SK-N-SH treated with all-trans-retinoic acid at 6 μM for 48 hours (cell line): ENCODE results near the gene IGFL2.
"Not testable (repeated sequence)": the region's sequence is repeated elsewhere in the genome, so short reads cannot be mapped to it uniquely, and the experiment has no call there.

Source experiments
- ATAC-seq: fragments of 200-7000 bp; cut with Tn5 transposase; 3 replicates; pipeline ENCODE4 v1.9.1; 2020; ENCODE audit warnings: mild to moderate bottlenecking, moderate library complexity
- BACH2 ChIP-seq: fragments of 250-450 bp; sonication (Bioruptor Pico); IDR thresholded peaks from 2 replicates; pipeline ENCODE4 v1.9.0; 2021; ENCODE audit warnings: mild to moderate bottlenecking, borderline replicate concordance
- CSDC2 ChIP-seq: fragments of 250-450 bp; sonication (Bioruptor Pico); IDR thresholded peaks from 2 replicates; pipeline ENCODE4 v1.5.0; 2020; ENCODE audit warnings: mild to moderate bottlenecking, moderate library complexity
- CSRNP3 ChIP-seq: fragments of 250-450 bp; sonication (Bioruptor Pico); IDR thresholded peaks from 2 replicates; pipeline ENCODE4 v1.5.1; 2021; ENCODE audit warnings: mild to moderate bottlenecking, moderate library complexity
- ESRRG ChIP-seq: fragments of 250-450 bp; sonication (Bioruptor Pico); IDR thresholded peaks from 2 replicates; pipeline ENCODE4 v1.6.1; 2021; ENCODE audit warnings: mild to moderate bottlenecking
- GLIS3 ChIP-seq: fragments of 250-450 bp; sonication (Bioruptor Pico); IDR thresholded peaks from 2 replicates; pipeline ENCODE4 v1.5.0; 2020; ENCODE audit warnings: mild to moderate bottlenecking, moderate library complexity
- ISL1 ChIP-seq: fragments of 250-450 bp; sonication (Bioruptor Pico); IDR thresholded peaks from 2 replicates; pipeline ENCODE4 v2.1.2; 2022; ENCODE audit warnings: mild to moderate bottlenecking, moderate library complexity
- OSR1 ChIP-seq: fragments of 250-450 bp; sonication (Bioruptor Pico); IDR thresholded peaks from 2 replicates; pipeline ENCODE4 v1.8.0; 2022; ENCODE audit warnings: moderate library complexity, mild to moderate bottlenecking, inconsistent platforms
- PPARA ChIP-seq: fragments of 250-450 bp; sonication (Bioruptor Pico); IDR thresholded peaks from 2 replicates; pipeline ENCODE4 v1.5.0; 2020; ENCODE audit warnings: mild to moderate bottlenecking, borderline replicate concordance
- SNAI2 ChIP-seq: fragments of 250-450 bp; sonication (Bioruptor Pico); IDR thresholded peaks from 2 replicates; pipeline ENCODE4 v1.5.0; 2020; ENCODE audit warnings: mild to moderate bottlenecking, moderate library complexity
- TCF4 ChIP-seq: fragments of 250-450 bp; sonication (Bioruptor Pico); IDR thresholded peaks from 2 replicates; pipeline ENCODE4 v1.8.0; 2021; ENCODE audit warnings: mild to moderate bottlenecking, moderate library complexity, borderline replicate concordance
- TOX ChIP-seq: fragments of 250-450 bp; sonication (Bioruptor Pico); IDR thresholded peaks from 2 replicates; pipeline ENCODE4 v1.8.0; 2021; ENCODE audit warnings: mild to moderate bottlenecking, moderate library complexity, borderline replicate concordance
- ZC3H10 ChIP-seq: fragments of 250-450 bp; sonication (Bioruptor Pico); IDR thresholded peaks from 2 replicates; pipeline ENCODE4 v1.5.1; 2021; ENCODE audit warnings: mild to moderate bottlenecking, moderate library complexity
- ZFP30 ChIP-seq: fragments of 450-650 bp; formaldehyde crosslinking; IDR thresholded peaks from 2 replicates; pipeline ENCODE4 v1.5.0; 2022; ENCODE audit warnings: mild to moderate bottlenecking, moderate library complexity
- ZNF565 ChIP-seq: fragments of 450-650 bp; formaldehyde crosslinking; conservative IDR thresholded peaks from 2 replicates; pipeline ENCODE4 v1.5.0; 2020; ENCODE audit warnings: low read depth, mild to moderate bottlenecking, moderate library complexity
- TF ChIP-seq, protein P1 (sequence below): fragments of 250-450 bp; sonication (Bioruptor Pico); IDR thresholded peaks from 2 replicates; pipeline ENCODE4 v1.5.0; 2020; ENCODE audit warnings: mild to moderate bottlenecking, moderate library complexity
- TF ChIP-seq, protein P2 (sequence below): fragments of 250-450 bp; sonication (Bioruptor Pico); IDR thresholded peaks from 2 replicates; pipeline ENCODE4 v1.8.0; 2021; ENCODE audit warnings: low read depth, mild to moderate bottlenecking, moderate library complexity, borderline replicate concordance
- TF ChIP-seq, protein P3 (sequence below): fragments of 250-450 bp; sonication (Bioruptor Pico); IDR thresholded peaks from 2 replicates; pipeline ENCODE4 v1.5.1; 2020; ENCODE audit warnings: low read depth, mild to moderate bottlenecking, moderate library complexity
- TF ChIP-seq, protein P4 (sequence below): fragments of 250-450 bp; sonication (Bioruptor Pico); IDR thresholded peaks from 2 replicates; pipeline ENCODE4 v1.8.0; 2020; ENCODE audit warnings: mild to moderate bottlenecking, moderate library complexity, borderline replicate concordance

IGFL2 gene

GRCh38 chr19:46195104-46195503 is 47.1 kb downstream of the IGFL2 start:
- TF ChIP-seq, protein P1, sequence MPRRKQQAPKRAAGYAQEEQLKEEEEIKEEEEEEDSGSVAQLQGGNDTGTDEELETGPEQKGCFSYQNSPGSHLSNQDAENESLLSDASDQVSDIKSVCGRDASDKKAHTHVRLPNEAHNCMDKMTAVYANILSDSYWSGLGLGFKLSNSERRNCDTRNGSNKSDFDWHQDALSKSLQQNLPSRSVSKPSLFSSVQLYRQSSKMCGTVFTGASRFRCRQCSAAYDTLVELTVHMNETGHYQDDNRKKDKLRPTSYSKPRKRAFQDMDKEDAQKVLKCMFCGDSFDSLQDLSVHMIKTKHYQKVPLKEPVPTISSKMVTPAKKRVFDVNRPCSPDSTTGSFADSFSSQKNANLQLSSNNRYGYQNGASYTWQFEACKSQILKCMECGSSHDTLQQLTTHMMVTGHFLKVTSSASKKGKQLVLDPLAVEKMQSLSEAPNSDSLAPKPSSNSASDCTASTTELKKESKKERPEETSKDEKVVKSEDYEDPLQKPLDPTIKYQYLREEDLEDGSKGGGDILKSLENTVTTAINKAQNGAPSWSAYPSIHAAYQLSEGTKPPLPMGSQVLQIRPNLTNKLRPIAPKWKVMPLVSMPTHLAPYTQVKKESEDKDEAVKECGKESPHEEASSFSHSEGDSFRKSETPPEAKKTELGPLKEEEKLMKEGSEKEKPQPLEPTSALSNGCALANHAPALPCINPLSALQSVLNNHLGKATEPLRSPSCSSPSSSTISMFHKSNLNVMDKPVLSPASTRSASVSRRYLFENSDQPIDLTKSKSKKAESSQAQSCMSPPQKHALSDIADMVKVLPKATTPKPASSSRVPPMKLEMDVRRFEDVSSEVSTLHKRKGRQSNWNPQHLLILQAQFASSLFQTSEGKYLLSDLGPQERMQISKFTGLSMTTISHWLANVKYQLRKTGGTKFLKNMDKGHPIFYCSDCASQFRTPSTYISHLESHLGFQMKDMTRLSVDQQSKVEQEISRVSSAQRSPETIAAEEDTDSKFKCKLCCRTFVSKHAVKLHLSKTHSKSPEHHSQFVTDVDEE, result no peak
- TF ChIP-seq, protein P2, sequence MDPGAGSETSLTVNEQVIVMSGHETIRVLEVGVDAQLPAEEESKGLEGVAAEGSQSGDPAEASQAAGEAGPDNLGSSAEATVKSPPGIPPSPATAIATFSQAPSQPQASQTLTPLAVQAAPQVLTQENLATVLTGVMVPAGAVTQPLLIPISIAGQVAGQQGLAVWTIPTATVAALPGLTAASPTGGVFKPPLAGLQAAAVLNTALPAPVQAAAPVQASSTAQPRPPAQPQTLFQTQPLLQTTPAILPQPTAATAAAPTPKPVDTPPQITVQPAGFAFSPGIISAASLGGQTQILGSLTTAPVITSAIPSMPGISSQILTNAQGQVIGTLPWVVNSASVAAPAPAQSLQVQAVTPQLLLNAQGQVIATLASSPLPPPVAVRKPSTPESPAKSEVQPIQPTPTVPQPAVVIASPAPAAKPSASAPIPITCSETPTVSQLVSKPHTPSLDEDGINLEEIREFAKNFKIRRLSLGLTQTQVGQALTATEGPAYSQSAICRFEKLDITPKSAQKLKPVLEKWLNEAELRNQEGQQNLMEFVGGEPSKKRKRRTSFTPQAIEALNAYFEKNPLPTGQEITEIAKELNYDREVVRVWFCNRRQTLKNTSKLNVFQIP (CRISPR knock-in tag), result no peak
- TF ChIP-seq ZFP30 (CRISPR knock-in tag) (no peak), ZC3H10 (no peak), ESRRG (CRISPR knock-in tag) (no peak)
- TF ChIP-seq, protein P3, sequence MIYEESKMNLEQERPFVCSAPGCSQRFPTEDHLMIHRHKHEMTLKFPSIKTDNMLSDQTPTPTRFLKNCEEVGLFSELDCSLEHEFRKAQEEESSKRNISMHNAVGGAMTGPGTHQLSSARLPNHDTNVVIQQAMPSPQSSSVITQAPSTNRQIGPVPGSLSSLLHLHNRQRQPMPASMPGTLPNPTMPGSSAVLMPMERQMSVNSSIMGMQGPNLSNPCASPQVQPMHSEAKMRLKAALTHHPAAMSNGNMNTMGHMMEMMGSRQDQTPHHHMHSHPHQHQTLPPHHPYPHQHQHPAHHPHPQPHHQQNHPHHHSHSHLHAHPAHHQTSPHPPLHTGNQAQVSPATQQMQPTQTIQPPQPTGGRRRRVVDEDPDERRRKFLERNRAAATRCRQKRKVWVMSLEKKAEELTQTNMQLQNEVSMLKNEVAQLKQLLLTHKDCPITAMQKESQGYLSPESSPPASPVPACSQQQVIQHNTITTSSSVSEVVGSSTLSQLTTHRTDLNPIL, result no peak
- ATAC-seq, result no peak

GRCh38 chr19:46195919-46196318 is 47.9 kb downstream of the IGFL2 start:
- not testable (repeated sequence) for ATAC-seq

- TF ChIP-seq, protein P1, result no peak
- TF ChIP-seq OSR1 (CRISPR knock-in tag) (no peak), ZNF565 (CRISPR knock-in tag) (no peak), SNAI2 (no peak), PPARA (no peak), CSRNP3 (no peak), ZC3H10 (no peak), TOX (CRISPR knock-in tag) (no peak), GLIS3 (CRISPR knock-in tag) (no peak), TCF4 (CRISPR knock-in tag) (no peak), ISL1 (CRISPR knock-in tag) (no peak), CSDC2 (CRISPR knock-in tag) (no peak), BACH2 (no peak)
- TF ChIP-seq, protein P3, result no peak
- TF ChIP-seq, protein P4, sequence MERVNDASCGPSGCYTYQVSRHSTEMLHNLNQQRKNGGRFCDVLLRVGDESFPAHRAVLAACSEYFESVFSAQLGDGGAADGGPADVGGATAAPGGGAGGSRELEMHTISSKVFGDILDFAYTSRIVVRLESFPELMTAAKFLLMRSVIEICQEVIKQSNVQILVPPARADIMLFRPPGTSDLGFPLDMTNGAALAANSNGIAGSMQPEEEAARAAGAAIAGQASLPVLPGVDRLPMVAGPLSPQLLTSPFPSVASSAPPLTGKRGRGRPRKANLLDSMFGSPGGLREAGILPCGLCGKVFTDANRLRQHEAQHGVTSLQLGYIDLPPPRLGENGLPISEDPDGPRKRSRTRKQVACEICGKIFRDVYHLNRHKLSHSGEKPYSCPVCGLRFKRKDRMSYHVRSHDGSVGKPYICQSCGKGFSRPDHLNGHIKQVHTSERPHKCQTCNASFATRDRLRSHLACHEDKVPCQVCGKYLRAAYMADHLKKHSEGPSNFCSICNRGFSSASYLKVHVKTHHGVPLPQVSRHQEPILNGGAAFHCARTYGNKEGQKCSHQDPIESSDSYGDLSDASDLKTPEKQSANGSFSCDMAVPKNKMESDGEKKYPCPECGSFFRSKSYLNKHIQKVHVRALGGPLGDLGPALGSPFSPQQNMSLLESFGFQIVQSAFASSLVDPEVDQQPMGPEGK (CRISPR knock-in tag), result no peak
- TF ChIP-seq, protein P2 (CRISPR knock-in tag), result no peak
- no peak for ATAC-seq
Measured at GRCh38 chr19:46196410-46197124, 48.5 kb downstream of the IGFL2 start.
